Chondrocyte (in vitro differentiated cells): ENCODE results near the gene CDC42EP4. TPM values are rescaled to one million over a fixed set of nuclear protein-coding genes. Genes with fewer than 3 reads are reported as not detected.
A peak's percentile ranks its signal among the peaks of the same experiment; 100 is the strongest.

Experiments
- DNase-seq: peaks from one replicate; pipeline ENCODE4 v3.0.0; 2021; ENCODE audit warnings: mixed read lengths, low spot score
- H3K27ac Mint-ChIP-seq: one replicate; pipeline ENCODE4 v1.8.0; 2021; ENCODE audit warnings: mild to moderate bottlenecking, moderate library complexity, mixed read lengths; ENCODE audit not compliant: unreplicated experiment
- H3K27me3 Mint-ChIP-seq: 2 replicates; pipeline ENCODE4 v1.8.0; 2021; ENCODE audit warnings: low read depth, mixed read lengths
- H3K36me3 Mint-ChIP-seq: 2 replicates; pipeline ENCODE4 v1.8.0; 2021; ENCODE audit warnings: low read depth, mixed read lengths
- H3K4me1 Mint-ChIP-seq: 2 replicates; pipeline ENCODE4 v1.8.0; 2021; ENCODE audit warnings: low read depth, mild to moderate bottlenecking, mixed read lengths
- H3K4me3 Mint-ChIP-seq: one replicate; pipeline ENCODE4 v1.8.0; 2021; ENCODE audit warnings: mild to moderate bottlenecking, moderate library complexity, mixed read lengths; ENCODE audit not compliant: unreplicated experiment
- H3K9me3 Mint-ChIP-seq: 2 replicates; pipeline ENCODE4 v1.8.0; 2021; ENCODE audit warnings: low read depth, mixed read lengths
- CTCF ChIP-seq: fragments of 200-600 bp; sonication (generic); IDR thresholded peaks from 2 replicates; pipeline ENCODE4 v1.5.0; 2021; ENCODE audit warnings: antibody characterized with exemption, mild to moderate bottlenecking, moderate library complexity
- total RNA-seq: library from RNA; stranded (reverse); gene quantifications from 3 replicates; pipeline ENCODE4 v1.2.1, GENCODE V29; 2021

CDC42EP4 gene
- total RNA-seq, 1 donor from 2014 or later: 10.5 TPM

DNA sequence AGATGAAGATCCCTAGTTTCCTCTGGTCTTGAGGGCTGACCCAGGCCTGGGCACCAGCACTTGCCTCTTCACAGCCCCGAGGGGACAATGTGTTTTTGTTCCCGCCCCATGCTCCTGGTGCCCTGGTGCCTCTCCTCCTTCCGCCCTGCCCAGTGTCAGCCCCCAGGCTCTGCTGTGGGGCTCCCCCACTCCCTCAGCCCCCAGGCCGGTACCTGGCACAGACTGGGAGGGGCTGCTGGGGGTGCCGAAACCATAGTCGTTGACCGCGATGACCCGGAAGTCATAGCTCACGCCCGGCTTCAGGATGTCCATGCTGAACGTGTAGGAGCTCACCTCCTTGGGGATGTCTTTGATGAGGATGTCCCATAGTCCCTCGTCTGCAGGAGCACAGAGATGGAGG is 40.5 kb upstream of the CDC42EP4 start:
- Mint-ChIP-seq H3K36me3 (peaks cover 5% of the 10 kb centered on the region), H3K27me3 (no peaks in the 10 kb centered on the region), H3K4me1 (peaks cover 6% of the 10 kb centered on the region), H3K4me3 (no peak overlapping the region), H3K9me3 (no peaks in the 10 kb centered on the region), H3K27ac (no peak overlapping the region)
- DNase-seq: peak; percentile 59
- TF ChIP-seq CTCF: no peak

GRCh38 chr17:73351764-73352163 is 40.0 kb upstream of the CDC42EP4 start:
- no peak for TF ChIP-seq CTCF
- Mint-ChIP-seq H3K9me3 (no peaks in the 10 kb centered on the region), H3K4me3 (no peak overlapping the region), H3K27me3 (no peaks in the 10 kb centered on the region), H3K36me3 (peaks cover 5% of the 10 kb centered on the region), H3K27ac (no peak overlapping the region), H3K4me1 (peaks cover 7% of the 10 kb centered on the region)
- DNase-seq: no peak

DNA sequence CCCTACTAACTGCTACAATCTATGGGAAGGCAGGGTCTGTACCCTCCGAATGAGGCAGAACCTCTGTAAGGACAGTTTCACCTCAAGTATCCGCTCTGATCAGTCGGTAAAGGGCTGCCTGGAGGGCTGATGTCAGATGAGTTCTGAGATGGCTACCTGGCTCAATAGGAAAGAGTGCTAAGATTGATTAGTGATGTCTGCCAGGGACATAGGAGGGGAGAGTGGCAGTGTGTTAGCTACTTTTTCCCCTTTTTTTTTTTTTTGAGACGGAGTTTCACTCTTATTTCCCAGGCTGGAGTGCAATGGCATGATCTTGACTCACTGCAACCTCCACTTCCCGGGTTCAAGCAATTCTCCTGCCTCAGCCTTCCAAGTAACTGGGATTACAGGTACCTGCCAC is 39.1 kb upstream of the CDC42EP4 start:
- Mint-ChIP-seq H3K9me3 (no peaks in the 10 kb centered on the region), H3K4me1 (peaks cover 7% of the 10 kb centered on the region), H3K4me3 (no peak overlapping the region), H3K27ac (no peak overlapping the region), H3K27me3 (no peaks in the 10 kb centered on the region), H3K36me3 (peaks cover 5% of the 10 kb centered on the region)
- TF ChIP-seq CTCF: no peak
- DNase-seq: no peak

DNA sequence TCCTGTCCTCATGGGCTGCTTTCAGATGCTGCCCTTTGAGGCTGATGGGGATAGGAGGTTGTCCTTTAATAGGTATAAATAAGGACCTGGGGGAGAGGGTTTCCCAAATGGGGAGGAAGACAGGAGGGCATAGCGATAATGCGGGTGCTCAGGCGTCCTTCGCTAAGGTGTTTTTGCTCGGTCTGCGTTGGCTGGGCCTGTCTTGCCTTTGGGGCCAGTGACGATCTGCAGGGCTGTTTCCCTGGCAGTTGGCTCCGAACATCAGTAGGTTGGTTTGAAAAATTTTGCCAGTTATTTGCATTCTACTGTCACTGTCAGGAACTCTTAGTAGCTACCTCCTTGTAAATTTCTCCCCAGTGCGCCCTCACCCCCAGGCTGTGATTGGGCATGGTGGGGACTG is 37.8 kb upstream of the CDC42EP4 start:
- Mint-ChIP-seq H3K4me3 (no peak overlapping the region), H3K9me3 (no peaks in the 10 kb centered on the region), H3K27me3 (no peaks in the 10 kb centered on the region), H3K27ac (no peak overlapping the region), H3K36me3 (peaks cover 5% of the 10 kb centered on the region), H3K4me1 (peaks cover 7% of the 10 kb centered on the region)
- no peak for DNase-seq
- no peak for TF ChIP-seq CTCF

- no peak for DNase-seq
- no peak for TF ChIP-seq CTCF
Measured at GRCh38 chr17:73349138-73349537, 37.3 kb upstream of the CDC42EP4 start.

GRCh38 chr17:73348829-73349095 is 37.0 kb upstream of the CDC42EP4 start:
- no peak for TF ChIP-seq CTCF
- Mint-ChIP-seq H3K27ac (no peak overlapping the region), H3K4me3 (no peak overlapping the region), H3K9me3 (no peaks in the 10 kb centered on the region), H3K36me3 (peaks cover 5% of the 10 kb centered on the region), H3K4me1 (peaks cover 13% of the 10 kb centered on the region), H3K27me3 (no peaks in the 10 kb centered on the region)
- no peak for DNase-seq

More at GRCh38 chr17:73349138-73349537, 37.3 kb upstream of the CDC42EP4 start:
- H3K9me3 Mint-ChIP-seq: no peaks in the 10 kb centered on the region
- peaks cover 5% of the 10 kb centered on the region for H3K36me3 Mint-ChIP-seq
- H3K27me3 Mint-ChIP-seq: no peaks in the 10 kb centered on the region
- no peak overlapping the region for H3K4me3 Mint-ChIP-seq
- H3K4me1 Mint-ChIP-seq: peaks cover 10% of the 10 kb centered on the region
- no peak overlapping the region for H3K27ac Mint-ChIP-seq
